HEK293 (cell line): ENCODE measurements around the gene GSK3B.
A peak's percentile ranks its signal among the peaks of the same experiment; 100 is the strongest.

Experiments used
- CTCF ChIA-PET: fragments of 350-600 bp; formaldehyde crosslinking; extraction: SDS; loops from one replicate; lab custom pipeline; 2021; ENCODE audit warnings: antibody characterized with exemption; lab: Yijun Ruan, JAX
- POLR2A ChIA-PET: fragments of 300-600 bp; formaldehyde crosslinking; extraction: SDS; loops from one replicate; lab custom pipeline; 2020; ENCODE audit warnings: antibody characterized with exemption, inconsistent platforms; lab: Yijun Ruan, JAX
- H3K27ac ChIP-seq: fragments of 200-500 bp; sonication (Bioruptor generic); 2 replicates; pipeline ENCODE4 v1.5.1; 2014; ENCODE audit warnings: low read depth, low read length, control low read depth, inconsistent platforms; ENCODE audit errors: extremely low read depth
- H3K36me3 ChIP-seq, 2 experiments: fragments of 200-500 bp in 1 of 2; sonication (Bioruptor generic) in 1 of 2; 1 replicate in 1 of 2; 2 replicates in 1 of 2; pipeline ENCODE4 v1.5.1; 2014 to 2017; ENCODE audit warnings: inconsistent platforms in 2 of 2, low read length in 2 of 2; ENCODE audit not compliant: control insufficient read depth in 2 of 2, insufficient read depth in 1 of 2
- H3K4me1 ChIP-seq: fragments of 200-500 bp; sonication (Bioruptor generic); 2 replicates; pipeline ENCODE4 v1.5.1; 2014; ENCODE audit warnings: mild to moderate bottlenecking, low read length, inconsistent platforms; ENCODE audit not compliant: control insufficient read depth, insufficient read depth
- H3K4me3 ChIP-seq: 2 replicates; pipeline ENCODE4 v1.5.1; 2011; ENCODE audit warnings: low read depth, mild to moderate bottlenecking, control low read depth, low read length, moderate library complexity
- H3K9me3 ChIP-seq: fragments of 200-500 bp; sonication (Bioruptor generic); 2 replicates; pipeline ENCODE4 v1.5.1; 2014; ENCODE audit warnings: low read depth, low read length, inconsistent platforms; ENCODE audit not compliant: control insufficient read depth, insufficient read depth
- GLIS2 ChIP-seq: fragments of 450-650 bp; formaldehyde crosslinking; IDR thresholded peaks from 2 replicates; pipeline ENCODE4 v1.5.1; 2016; ENCODE audit warnings: missing biosample characterization, missing genetic modification characterization
- HOXA7 ChIP-seq: sonication (generic); formaldehyde crosslinking; IDR thresholded peaks from 2 replicates; pipeline ENCODE4 v1.8.1; 2022; ENCODE audit warnings: missing genetic modification reagents, borderline replicate concordance
- KLF1 ChIP-seq: fragments of 450-650 bp; formaldehyde crosslinking; IDR thresholded peaks from 2 replicates; pipeline ENCODE4 v1.5.1; 2016; ENCODE audit warnings: missing biosample characterization, missing genetic modification characterization
- KLF17 ChIP-seq: fragments of 450-650 bp; formaldehyde crosslinking; IDR thresholded peaks from 2 replicates; pipeline ENCODE4 v1.5.1; 2016; ENCODE audit warnings: missing biosample characterization, missing genetic modification characterization
- KLF7 ChIP-seq: fragments of 450-650 bp; formaldehyde crosslinking; IDR thresholded peaks from 2 replicates; pipeline ENCODE4 v1.5.1; 2016; ENCODE audit warnings: missing biosample characterization, missing genetic modification characterization, borderline replicate concordance
- KLF9 ChIP-seq: fragments of 450-650 bp; formaldehyde crosslinking; IDR thresholded peaks from 2 replicates; pipeline ENCODE4 v1.5.1; 2016; ENCODE audit warnings: missing biosample characterization, missing genetic modification characterization, low read depth
- ZBTB26 ChIP-seq: fragments of 450-650 bp; formaldehyde crosslinking; optimal IDR thresholded peaks from 2 replicates; pipeline ENCODE3; 2016; ENCODE audit warnings: missing biosample characterization, mild to moderate bottlenecking, missing genetic modification characterization
- ZEB2 ChIP-seq: fragments of 450-650 bp; formaldehyde crosslinking; IDR thresholded peaks from 2 replicates; pipeline ENCODE4 v1.5.1; 2016; ENCODE audit warnings: missing biosample characterization, missing genetic modification characterization
- ZFP37 ChIP-seq: fragments of 450-650 bp; formaldehyde crosslinking; IDR thresholded peaks from 2 replicates; pipeline ENCODE4 v1.5.1; 2016; ENCODE audit warnings: missing biosample characterization, missing genetic modification characterization
- ZNF239 ChIP-seq: fragments of 450-650 bp; formaldehyde crosslinking; IDR thresholded peaks from 2 replicates; pipeline ENCODE4 v1.5.1; 2016; ENCODE audit warnings: missing biosample characterization, missing genetic modification characterization
- ZNF394 ChIP-seq: fragments of 450-650 bp; formaldehyde crosslinking; IDR thresholded peaks from 2 replicates; pipeline ENCODE4 v1.5.1; 2016; ENCODE audit warnings: missing biosample characterization, missing genetic modification characterization, mild to moderate bottlenecking, moderate library complexity, borderline replicate concordance
- ZNF423 ChIP-seq: fragments of 450-650 bp; formaldehyde crosslinking; IDR thresholded peaks from 2 replicates; pipeline ENCODE4 v1.5.1; 2016; ENCODE audit warnings: missing biosample characterization, missing genetic modification characterization
- ZNF518A ChIP-seq: fragments of 450-650 bp; formaldehyde crosslinking; conservative IDR thresholded peaks from 2 replicates; pipeline ENCODE4 v1.5.1; 2016; ENCODE audit warnings: low read depth, missing biosample characterization, missing genetic modification characterization
- ZNF571 ChIP-seq: fragments of 450-650 bp; formaldehyde crosslinking; IDR thresholded peaks from 2 replicates; pipeline ENCODE4 v1.5.0; 2017; ENCODE audit warnings: missing biosample characterization, missing genetic modification characterization
- ZNF600 ChIP-seq: fragments of 450-650 bp; formaldehyde crosslinking; IDR thresholded peaks from 2 replicates; pipeline ENCODE4 v1.5.1; 2016; ENCODE audit warnings: missing biosample characterization, missing genetic modification characterization
- ZNF610 ChIP-seq: fragments of 450-650 bp; formaldehyde crosslinking; IDR thresholded peaks from 2 replicates; pipeline ENCODE4 v1.5.1; 2016; ENCODE audit warnings: missing biosample characterization, missing genetic modification characterization, borderline replicate concordance
- ZNF626 ChIP-seq: fragments of 450-650 bp; sonication (Bioruptor Pico); formaldehyde crosslinking; IDR thresholded peaks from 2 replicates; pipeline ENCODE4 v1.5.1; 2018; ENCODE audit warnings: missing biosample characterization, missing genetic modification characterization, inconsistent platforms
- ZNF692 ChIP-seq: fragments of 450-650 bp; formaldehyde crosslinking; IDR thresholded peaks from 2 replicates; pipeline ENCODE4 v1.5.1; 2016; ENCODE audit warnings: missing biosample characterization, missing genetic modification characterization
- ZSCAN16 ChIP-seq: fragments of 450-650 bp; formaldehyde crosslinking; IDR thresholded peaks from 2 replicates; pipeline ENCODE4 v1.5.1; 2016; ENCODE audit warnings: missing biosample characterization, missing genetic modification characterization
- TF ChIP-seq, protein P1 (sequence below): fragments of 450-650 bp; formaldehyde crosslinking; IDR thresholded peaks from 2 replicates; pipeline ENCODE4 v1.5.1; 2016; ENCODE audit warnings: missing biosample characterization, missing genetic modification characterization
- TF ChIP-seq, protein P2 (sequence below): fragments of 450-650 bp; formaldehyde crosslinking; IDR thresholded peaks from 2 replicates; pipeline ENCODE4 v1.5.1; 2017; ENCODE audit warnings: missing biosample characterization, missing genetic modification characterization
- TF ChIP-seq, protein P3 (sequence below): fragments of 450-650 bp; formaldehyde crosslinking; IDR thresholded peaks from 2 replicates; pipeline ENCODE4 v1.5.1; 2016; ENCODE audit warnings: missing biosample characterization, missing genetic modification characterization

The GSK3B gene

DNA sequence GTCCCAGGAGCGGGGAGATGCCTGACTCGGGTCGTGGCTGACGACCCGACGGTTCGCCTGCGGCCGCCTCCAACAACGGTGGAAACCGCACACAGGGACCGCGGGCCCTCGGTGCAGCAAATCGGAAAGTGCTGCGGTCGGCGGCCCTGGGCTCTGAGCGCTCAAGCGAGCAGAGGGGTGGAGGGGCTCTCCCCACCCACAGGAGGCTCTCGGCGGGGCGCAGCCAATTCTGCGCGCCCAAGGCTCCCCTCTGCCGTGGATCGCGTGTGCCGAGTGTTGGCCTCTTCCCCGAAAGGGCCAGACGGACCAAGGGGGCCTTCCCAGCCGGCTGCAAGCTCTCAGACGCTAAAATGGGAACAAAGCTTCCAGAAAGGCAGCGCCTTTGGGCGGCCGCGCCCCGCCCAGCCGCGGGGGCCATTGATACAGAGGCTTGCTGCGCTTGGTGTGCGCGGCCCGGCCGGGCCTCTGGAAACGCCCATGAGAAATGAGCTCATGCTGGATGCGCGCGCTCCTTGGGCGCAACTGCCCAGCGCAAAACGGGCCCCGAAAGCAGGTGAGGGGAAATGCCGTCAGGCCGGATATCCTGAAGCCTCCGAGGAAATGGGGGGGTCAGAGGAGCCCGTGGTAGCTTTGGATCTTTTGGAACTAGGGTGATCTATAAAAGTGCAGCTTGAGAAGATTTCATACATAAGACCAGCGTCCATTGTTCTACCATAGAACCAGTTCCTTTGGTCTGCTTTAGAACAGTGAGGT lies 1.2 kb upstream of the GSK3B start:
- Histone ChIP-seq H3K27ac (peak overlapping the region; percentile 99), H3K4me3 (peak overlapping the region; percentile 69), H3K36me3 (peaks cover 9 to 12% of the 10 kb centered on the region in 2 experiments; a peak in 2 of 3 replicates), H3K9me3 (no peaks in the 10 kb centered on the region), H3K4me1 (no peaks in the 10 kb centered on the region; the same call in 1 of the 2 replicates)
- ChIA-PET POLR2A (interaction anchor here (0.6 to 3.4 kb wide), 31 partner anchors 9 to 632 kb away, joined by 3 to 30 read pairs (median 4); partner anchors contain the start of genes COX17, FSTL1, LRRC58 and NDUFB4), CTCF (interaction anchor here (0.7 to 0.9 kb wide), 2 partner anchors 11 to 88 kb away, joined by 3 read pairs; no protein-coding TSS in a partner anchor)
- TF ChIP-seq KLF17 (tag by site-specific recombination) = peak; percentile 75; the same call in 1 of the 2 replicates
- TF ChIP-seq ZNF610 (tag by site-specific recombination) = 0 out of 2 replicates have a peak, but pooled peaks have one; percentile 64
- peak; percentile 64 for TF ChIP-seq KLF1
- peak; percentile 79 for TF ChIP-seq KLF9 (tag by site-specific recombination)
- TF ChIP-seq, protein P1, sequence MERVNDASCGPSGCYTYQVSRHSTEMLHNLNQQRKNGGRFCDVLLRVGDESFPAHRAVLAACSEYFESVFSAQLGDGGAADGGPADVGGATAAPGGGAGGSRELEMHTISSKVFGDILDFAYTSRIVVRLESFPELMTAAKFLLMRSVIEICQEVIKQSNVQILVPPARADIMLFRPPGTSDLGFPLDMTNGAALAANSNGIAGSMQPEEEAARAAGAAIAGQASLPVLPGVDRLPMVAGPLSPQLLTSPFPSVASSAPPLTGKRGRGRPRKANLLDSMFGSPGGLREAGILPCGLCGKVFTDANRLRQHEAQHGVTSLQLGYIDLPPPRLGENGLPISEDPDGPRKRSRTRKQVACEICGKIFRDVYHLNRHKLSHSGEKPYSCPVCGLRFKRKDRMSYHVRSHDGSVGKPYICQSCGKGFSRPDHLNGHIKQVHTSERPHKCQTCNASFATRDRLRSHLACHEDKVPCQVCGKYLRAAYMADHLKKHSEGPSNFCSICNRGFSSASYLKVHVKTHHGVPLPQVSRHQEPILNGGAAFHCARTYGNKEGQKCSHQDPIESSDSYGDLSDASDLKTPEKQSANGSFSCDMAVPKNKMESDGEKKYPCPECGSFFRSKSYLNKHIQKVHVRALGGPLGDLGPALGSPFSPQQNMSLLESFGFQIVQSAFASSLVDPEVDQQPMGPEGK (tag by site-specific recombination) = peak; percentile 64
- TF ChIP-seq ZNF518A (tag by site-specific recombination) = peak; percentile 72
- TF ChIP-seq ZBTB26 (tag by site-specific recombination) = peak; percentile 79
- TF ChIP-seq ZEB2 (tag by site-specific recombination) = peak; percentile 45
- no peak for TF ChIP-seq ZNF239 (tag by site-specific recombination)
- TF ChIP-seq HOXA7 (CRISPR knock-in tag) = no peak
- TF ChIP-seq ZNF423 (tag by site-specific recombination) = peak; percentile 72; the same call in 1 of the 2 replicates
- TF ChIP-seq ZFP37 (tag by site-specific recombination) = peak; percentile 75
- peak; percentile 48; the same call in 1 of the 2 replicates for TF ChIP-seq ZNF692 (tag by site-specific recombination)
- TF ChIP-seq, protein P2, sequence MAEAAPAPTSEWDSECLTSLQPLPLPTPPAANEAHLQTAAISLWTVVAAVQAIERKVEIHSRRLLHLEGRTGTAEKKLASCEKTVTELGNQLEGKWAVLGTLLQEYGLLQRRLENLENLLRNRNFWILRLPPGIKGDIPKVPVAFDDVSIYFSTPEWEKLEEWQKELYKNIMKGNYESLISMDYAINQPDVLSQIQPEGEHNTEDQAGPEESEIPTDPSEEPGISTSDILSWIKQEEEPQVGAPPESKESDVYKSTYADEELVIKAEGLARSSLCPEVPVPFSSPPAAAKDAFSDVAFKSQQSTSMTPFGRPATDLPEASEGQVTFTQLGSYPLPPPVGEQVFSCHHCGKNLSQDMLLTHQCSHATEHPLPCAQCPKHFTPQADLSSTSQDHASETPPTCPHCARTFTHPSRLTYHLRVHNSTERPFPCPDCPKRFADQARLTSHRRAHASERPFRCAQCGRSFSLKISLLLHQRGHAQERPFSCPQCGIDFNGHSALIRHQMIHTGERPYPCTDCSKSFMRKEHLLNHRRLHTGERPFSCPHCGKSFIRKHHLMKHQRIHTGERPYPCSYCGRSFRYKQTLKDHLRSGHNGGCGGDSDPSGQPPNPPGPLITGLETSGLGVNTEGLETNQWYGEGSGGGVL = peak; percentile 41
- TF ChIP-seq ZNF600 (tag by site-specific recombination) = no peak
- peak; percentile 86; the same call in 1 of the 2 replicates for TF ChIP-seq KLF7 (tag by site-specific recombination)
- TF ChIP-seq ZNF626 (tag by site-specific recombination) = no peak
- TF ChIP-seq, protein P3, sequence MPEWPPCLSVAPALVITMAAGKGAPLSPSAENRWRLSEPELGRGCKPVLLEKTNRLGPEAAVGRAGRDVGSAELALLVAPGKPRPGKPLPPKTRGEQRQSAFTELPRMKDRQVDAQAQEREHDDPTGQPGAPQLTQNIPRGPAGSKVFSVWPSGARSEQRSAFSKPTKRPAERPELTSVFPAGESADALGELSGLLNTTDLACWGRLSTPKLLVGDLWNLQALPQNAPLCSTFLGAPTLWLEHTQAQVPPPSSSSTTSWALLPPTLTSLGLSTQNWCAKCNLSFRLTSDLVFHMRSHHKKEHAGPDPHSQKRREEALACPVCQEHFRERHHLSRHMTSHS (tag by site-specific recombination) = no peak
- TF ChIP-seq GLIS2 = peak; percentile 79
- no peak for TF ChIP-seq ZNF571
- no peak for TF ChIP-seq ZNF394 (tag by site-specific recombination)
- no peak for TF ChIP-seq ZSCAN16
